Hematopoietic multipotent progenitor cell (in vitro differentiated cells): ENCODE data around the gene EPHB6. TPM values are rescaled to one million over a fixed set of nuclear protein-coding genes. Genes with fewer than 3 reads are reported as not detected.

Source experiments
- DNase-seq, 3 donors: peaks; one replicate each; pipeline ENCODE4 v3.0.0-alpha.2; 2011 to 2015; ENCODE audit warnings: low read depth in 2 of 3, low spot score in 2 of 3
- total RNA-seq: library from RNA; depleted of rRNA; stranded (reverse); fragments of >200 nt; gene quantifications from one replicate; pipeline ENCODE4 v1.2.3, GENCODE V29; 2012

EPHB6 gene
- total RNA-seq, 1 donor: 18.9 TPM

DNA sequence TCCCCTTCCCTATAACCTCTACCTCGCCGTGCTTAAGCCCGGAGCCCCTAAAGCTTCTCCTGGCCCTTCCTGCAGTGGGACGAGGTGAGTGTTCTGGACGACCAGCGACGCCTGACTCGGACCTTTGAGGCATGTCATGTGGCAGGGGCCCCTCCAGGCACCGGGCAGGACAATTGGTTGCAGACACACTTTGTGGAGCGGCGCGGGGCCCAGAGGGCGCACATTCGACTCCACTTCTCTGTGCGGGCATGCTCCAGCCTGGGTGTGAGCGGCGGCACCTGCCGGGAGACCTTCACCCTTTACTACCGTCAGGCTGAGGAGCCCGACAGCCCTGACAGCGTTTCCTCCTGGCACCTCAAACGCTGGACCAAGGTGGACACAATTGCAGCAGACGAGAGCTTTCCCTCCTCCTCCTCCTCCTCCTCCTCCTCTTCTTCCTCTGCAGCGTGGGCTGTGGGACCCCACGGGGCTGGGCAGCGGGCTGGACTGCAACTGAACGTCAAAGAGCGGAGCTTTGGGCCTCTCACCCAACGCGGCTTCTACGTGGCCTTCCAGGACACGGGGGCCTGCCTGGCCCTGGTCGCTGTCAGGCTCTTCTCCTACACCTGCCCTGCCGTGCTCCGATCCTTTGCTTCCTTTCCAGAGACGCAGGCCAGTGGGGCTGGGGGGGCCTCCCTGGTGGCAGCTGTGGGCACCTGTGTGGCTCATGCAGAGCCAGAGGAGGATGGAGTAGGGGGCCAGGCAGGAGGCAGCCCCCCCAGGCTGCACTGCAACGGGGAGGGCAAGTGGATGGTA, 9.2 kb downstream of the EPHB6 start:
- DNase-seq: no peak

DNA sequence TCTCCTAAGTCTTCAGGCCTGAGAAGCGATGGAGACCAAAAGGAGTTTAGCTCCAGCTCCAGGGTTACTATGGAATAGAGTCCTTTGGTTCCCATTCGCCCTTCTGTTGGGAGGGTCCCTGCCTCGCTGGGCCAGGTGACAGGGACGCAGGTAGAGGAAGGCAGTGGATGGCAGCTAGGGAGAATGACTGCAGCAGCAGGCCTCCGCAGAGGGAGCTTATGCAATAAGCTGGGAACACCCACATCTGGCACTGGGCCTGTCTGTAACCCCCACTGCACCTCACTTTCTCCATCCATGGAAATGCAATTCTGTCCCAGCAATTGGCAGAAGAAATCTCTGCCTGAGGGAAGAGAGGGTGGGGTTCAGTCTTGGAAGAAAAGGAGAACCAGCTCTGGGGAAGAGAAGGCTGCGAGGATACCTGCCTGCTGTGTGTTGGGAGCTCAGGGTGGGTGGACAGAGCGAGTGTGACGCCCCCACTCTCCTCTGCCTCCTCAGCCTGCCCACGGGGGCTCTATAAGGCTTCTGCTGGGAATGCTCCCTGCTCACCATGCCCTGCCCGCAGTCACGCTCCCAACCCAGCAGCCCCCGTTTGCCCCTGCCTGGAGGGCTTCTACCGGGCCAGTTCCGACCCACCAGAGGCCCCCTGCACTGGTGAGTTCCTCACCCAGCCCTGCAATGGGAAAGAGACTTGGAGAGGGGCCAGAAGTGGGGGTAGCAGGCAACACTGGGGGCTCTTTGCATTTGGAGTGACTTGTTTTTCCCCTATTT, 10.3 kb downstream of the EPHB6 start:
- no peak for DNase-seq

DNA sequence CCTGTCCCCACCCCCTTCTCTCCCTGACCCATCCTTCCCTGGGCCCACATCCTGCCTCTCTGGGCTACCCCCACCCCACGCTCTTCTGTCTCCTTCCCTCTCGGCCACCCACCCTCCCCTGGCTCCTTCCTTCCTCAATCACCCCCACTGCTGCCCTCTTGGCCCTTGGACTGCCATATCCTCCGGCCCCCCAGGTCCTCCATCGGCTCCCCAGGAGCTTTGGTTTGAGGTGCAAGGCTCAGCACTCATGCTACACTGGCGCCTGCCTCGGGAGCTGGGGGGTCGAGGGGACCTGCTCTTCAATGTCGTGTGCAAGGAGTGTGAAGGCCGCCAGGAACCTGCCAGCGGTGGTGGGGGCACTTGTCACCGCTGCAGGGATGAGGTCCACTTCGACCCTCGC, 10.9 kb downstream of the EPHB6 start:
- DNase-seq: no peak

DNA sequence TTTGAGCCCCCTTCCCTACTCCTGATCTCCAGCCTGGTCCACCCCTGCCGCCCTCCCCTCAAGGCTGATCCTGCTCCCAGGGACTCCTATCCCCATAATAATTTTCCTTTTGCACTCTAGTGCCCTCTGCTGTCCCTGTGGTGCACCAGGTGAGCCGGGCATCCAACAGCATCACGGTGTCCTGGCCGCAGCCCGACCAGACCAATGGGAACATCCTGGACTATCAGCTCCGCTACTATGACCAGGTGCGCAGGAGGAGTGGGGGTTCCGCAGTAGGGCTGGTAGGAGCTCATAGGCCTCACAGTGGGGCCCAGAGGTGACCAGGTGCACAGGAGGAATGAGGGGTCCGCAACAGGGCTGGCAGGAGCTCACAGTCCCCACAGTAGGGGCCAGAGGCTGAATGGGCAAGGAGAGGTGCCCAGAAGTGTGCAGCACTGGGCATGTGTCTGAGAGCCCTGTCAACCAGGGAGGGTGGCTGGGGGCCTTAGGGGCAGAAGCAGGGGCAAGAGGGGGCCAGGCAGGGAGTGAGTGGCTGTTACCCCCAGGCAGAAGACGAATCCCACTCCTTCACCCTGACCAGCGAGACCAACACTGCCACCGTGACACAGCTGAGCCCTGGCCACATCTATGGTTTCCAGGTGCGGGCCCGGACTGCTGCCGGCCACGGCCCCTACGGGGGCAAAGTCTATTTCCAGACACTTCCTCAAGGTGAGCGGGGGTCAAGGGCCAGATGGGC, 11.7 kb downstream of the EPHB6 start:
- no peak for DNase-seq

DNA sequence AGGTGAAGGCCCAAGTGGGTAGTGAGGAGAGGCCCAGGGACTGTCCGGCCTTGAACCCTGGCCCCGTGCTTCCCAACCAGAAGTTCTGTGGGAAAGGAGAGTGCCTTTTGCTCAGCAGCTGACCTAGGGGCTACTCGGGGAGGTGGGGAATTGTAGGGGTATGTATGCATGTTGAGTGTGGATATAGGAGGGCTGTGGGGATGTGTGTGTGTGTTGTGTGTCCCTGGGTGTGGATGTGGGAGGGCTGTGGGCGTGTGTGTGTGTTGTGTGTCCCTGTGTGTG, 12.2 kb downstream of the EPHB6 start:
- DNase-seq: no peak

DNA sequence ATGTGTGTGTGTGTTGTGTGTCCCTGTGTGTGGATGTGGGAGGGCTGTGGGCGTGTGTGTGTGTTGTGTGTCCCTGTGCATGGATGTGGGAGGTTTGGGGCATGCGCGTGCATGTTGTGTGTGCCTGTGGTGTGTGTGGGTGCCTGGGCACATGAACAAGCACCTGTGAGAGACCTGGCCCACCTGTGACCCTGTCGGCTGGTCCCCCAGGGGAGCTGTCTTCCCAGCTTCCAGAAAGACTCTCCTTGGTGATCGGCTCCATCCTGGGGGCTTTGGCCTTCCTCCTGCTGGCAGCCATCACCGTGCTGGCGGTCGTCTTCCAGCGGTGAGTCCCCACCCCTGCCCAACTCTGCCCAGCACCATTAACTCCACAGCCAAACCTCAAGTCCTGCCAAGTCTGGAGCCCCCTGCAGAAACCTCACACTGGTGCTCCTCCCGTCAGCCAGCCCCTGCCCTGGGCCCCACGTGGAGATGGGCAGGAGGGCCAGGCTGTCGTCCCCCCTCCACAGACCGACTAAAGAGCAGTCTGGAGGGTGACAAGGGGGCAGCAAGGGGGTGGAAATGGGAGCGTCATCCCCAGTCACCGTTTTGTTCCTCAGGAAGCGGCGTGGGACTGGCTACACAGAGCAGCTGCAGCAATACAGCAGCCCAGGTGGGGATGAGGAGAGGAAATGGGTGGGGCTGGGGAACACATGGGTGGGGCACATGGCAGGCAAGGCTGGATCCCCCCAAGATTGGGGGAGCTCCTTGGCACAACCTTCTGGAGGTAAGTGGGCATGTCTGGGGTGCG, 12.7 kb downstream of the EPHB6 start:
- DNase-seq: no peak

DNA sequence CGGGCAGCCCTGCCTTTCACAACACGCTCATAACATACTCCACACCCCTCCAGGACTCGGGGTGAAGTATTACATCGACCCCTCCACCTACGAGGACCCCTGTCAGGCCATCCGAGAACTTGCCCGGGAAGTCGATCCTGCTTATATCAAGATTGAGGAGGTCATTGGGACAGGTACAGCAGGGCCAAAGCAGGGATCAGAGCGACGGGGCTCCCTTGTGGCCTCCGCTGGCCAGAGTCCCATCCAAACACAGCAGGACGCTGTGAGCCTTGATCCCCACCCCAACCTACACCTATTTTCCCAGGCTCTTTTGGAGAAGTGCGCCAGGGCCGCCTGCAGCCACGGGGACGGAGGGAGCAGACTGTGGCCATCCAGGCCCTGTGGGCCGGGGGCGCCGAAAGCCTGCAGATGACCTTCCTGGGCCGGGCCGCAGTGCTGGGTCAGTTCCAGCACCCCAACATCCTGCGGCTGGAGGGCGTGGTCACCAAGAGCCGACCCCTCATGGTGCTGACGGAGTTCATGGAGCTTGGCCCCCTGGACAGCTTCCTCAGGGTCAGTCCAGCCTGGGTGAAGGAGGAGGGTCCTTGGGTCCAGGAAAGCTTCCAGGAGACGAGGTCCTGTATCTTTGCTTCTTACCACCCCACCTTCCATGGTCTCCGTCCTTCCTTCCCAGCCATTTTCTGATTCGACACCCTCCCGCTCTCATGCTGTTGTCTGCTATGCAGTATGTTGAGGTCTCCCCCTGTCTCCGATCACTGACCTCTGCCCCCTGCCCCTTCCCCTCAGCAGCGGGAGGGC, 13.5 kb downstream of the EPHB6 start:
- no peak for DNase-seq

DNA sequence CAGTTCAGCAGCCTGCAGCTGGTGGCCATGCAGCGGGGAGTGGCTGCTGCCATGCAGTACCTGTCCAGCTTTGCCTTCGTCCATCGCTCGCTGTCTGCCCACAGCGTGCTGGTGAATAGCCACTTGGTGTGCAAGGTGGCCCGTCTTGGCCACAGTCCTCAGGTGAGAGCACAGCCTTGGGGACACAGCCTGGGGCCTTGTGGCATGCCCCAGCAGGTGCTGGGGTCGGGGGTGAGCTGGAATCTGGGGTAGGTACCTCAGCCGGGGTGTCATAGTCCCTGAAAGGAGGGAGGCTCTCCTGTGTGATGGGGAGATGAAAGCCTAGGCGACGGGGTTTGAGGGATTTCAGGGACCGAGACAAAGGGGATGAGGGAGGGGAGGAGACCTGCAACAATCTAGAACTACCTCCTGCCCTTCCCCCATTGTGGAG, 14.1 kb downstream of the EPHB6 start:
- no peak for DNase-seq

DNA sequence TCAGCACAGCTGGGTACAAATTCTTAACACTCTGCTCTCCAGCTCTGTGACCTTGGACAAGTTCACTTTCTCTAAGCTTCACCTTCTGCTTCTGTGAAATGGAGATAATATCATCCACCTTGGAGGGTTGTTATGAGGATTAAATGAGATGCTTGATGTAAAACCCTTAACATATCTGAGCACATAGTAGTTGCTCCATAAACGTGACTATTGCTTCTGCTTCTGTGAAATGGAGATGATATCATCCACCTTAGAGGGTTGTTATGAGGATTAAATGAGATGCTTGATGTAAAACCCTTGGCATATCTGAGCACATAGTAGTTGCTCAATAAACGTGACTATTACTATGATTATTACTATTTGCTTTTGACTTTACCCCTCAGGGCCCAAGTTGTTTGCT, 14.6 kb downstream of the EPHB6 start:
- no peak for DNase-seq

DNA sequence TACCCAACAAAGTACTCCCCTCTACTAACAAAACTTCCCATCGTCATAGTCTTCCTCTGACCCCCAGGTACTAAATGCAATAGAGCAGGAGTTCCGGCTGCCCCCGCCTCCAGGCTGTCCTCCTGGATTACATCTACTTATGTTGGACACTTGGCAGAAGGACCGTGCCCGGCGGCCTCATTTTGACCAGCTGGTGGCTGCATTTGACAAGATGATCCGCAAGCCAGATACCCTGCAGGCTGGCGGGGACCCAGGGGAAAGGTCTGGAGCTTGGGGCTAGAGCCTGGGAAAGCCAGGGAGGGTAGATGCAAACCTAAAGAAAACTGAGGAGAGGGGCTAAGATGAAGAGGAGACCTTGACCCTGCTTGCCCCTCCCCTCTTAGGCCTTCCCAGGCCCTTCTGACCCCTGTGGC, 15.3 kb downstream of the EPHB6 start:
- no peak for DNase-seq

DNA sequence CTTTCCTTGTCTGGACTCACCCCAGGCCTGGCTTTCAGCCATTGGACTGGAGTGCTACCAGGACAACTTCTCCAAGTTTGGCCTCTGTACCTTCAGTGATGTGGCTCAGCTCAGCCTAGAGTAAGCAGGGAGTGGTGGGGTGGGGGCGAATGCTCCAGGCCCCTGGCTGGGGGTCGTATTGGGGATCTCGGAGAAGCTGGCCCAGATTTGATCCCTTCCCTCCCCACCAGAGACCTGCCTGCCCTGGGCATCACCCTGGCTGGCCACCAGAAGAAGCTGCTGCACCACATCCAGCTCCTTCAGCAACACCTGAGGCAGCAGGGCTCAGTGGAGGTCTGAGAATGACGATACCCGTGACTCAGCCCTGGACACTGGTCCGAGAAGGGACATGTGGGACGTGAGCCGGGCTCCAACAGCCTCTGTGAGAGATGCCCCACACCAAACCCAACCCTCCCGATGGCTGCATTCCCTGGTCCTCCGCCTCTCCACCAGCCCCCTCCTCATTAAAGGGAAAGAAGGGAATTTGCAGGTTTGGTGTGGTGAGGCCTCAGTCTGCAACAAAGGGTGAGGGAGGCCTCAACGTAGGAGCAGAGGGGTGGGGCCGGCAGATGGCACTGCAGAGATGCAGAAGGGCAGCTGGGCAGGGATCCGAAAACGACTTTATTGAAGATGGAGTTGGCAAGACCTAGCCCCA, 15.8 kb downstream of the EPHB6 start:
- no peak for DNase-seq

DNA sequence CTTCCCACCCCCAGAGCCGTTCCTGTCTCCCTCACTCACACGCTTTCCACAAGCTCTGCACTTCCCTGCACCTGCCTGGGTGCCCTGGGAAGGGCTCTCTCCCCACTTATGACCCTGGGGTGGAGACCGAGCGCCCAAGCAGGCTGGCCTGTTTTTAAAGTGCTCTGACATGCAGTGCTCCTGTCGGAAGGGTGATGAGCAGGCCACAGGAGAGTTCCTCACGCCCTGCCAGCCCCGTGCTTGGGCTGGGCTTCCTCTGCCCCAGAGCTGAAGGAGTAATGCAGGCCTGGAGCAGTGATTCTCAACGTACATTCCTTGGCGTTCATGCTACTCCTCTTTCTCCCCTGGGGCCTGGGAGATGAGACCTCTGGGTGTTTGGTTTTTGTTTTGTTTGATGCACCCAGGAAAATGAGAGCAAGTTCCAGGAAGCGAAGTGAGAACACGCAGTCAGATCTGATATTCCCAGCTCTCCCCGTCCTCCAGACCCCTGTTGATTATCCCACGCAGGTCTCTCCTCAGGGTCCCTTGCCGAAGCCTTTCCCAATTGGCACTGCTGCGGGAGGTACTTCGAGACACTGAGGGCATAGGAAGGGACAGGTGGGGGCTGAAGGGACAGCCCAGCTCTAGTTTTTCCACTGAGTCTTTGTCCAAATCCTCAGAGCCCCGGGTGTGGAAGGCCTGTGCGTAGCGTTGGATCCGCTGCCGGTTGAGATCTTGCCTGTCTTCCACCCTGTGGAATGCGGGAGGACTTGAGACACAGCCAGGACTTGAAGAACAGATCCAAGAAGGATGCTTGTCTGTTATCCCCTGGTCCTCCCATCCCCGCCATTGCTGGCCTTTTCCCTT, 16.6 kb downstream of the EPHB6 start:
- no peak for DNase-seq

DNA sequence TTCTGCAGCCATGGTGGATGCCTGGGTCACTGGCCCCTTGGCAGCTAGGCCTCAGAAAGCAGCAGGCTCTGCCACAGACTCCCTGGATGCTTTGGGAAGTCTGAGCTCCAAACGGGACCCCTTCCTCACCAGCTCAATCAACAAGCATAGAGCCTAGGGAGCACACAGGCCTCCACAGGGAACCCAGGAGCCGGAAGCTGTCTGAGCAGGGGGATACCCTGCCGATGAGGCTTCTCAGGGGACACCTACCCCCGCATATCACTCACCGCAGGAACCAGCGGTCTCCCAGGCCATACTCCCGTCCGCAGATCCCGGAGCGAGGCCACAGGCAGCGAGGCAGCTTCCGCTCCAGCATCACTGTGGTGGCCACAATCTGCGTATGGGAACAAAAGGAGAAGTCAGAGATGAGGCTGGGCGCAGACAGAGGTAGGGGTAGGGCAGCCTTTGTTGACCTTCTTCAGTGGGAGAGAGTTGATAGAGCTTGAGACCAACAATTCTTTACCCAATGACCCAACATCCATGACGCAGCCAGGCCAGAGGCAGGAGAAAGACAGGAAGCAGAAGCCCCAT, 17.3 kb downstream of the EPHB6 start:
- DNase-seq: no peak

DNA sequence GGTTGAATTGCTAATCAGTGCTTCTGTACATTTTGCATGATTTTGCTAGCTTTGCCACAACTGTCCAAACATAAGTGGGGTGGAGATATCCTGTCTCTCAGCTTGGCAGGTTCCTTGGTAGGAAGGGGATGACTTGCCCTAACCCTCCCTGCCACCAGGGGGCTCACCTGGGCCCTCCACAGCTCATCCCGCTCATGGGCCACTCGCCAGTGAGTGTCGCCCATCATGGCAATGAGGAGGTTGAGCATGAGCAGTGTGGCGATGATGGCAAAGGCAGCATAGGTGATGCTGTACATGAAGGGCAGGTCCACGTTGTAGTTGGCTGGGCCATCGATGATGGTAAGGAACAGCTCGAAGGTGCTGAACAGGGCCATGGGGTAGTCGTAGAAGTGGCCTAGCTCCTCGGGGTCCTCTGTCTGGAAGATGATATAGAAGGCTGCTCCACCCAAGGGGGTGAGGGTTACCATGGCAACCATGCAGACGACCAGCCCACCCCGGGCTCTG, 18.5 kb downstream of the EPHB6 start:
- no peak for DNase-seq

DNA sequence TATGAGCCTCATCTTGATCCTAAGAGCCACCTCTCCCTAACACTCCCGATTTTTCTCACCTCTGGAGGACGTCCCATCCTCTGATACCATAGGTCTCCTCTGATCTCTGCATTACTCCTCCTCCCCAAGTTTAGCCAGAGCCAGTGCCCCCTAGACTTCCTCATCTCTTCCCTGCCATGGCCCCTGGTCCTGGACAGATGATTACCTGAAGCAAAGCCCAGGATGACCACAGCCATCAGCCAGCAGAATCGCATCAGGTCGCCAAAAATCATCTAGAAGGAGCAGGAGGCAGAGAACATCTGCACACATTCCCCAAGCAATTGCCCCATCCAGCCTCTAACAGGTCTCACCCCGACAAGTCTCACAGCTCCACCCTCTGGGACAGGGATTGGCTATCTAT, 19.0 kb downstream of the EPHB6 start:
- no peak for DNase-seq

DNA sequence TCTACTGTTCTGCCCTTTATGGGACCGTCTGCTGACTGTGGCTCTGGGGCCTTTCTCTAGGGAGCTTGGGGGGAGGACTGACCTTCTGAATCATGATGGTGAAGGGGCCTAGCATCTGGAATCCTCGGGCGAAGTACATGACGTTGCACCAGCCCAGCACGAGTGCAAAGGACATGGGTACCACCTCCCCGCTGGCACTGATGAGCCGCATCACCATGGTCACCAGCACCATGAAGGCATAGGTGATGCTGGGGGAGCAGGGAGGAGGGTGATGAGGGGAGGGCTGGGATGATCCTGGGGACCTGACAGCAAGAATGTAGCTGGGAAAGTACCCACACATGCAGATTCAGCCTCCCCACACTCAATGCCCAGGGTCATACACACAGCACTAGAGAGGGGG, 19.5 kb downstream of the EPHB6 start:
- DNase-seq: no peak

DNA sequence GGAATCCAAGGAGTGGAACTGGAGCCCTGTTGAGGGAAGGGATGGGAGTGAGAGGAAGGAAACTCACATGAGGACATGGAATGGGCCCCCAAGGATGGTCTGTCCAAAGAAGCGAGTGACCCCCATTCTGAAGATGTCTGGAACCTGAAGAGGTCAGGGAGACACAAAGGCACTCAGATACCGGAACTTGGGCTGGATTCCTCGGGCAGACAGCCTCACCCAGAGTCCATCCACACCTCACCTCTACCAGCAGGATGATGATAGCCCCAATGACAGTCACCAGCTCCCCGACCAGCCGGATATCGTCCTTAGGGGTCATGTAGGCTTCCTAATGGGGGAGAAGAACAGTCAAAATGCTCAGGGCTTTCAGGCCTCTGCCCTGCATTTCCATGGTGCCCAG, 20.0 kb downstream of the EPHB6 start:
- no peak for DNase-seq

DNA sequence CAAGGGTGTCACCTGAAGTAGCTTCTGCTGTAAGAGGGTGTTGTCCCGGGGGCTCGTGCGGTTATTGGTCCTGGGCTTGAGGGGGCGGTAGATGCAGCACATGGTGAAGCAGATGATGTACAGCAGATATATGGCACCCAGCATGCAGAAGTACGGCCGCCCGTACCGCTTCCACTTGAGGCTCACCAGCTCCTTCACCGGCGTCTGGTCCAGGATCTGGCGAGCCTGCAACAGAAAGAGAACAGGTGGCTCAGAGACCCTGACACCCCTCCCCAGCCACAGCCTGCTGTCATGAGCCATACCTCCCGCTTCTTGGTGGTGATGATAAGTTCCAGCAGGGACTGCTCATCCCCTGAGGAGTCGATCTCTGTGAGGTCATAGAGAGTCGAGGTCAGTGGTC, 20.6 kb downstream of the EPHB6 start:
- no peak for DNase-seq
